Stimulated activated CD4-positive, alpha-beta T cell treated with anti-CD3 and anti-CD28 coated beads, TNF-alpha, amount 100 ng/mL, for 4 hours (primary cell): ENCODE measurements around the gene SRPK3.
"Not testable (repeated sequence)": the region's sequence is repeated elsewhere in the genome, so short reads cannot be mapped to it uniquely, and the experiment has no call there.

Source experiments
- DNase-seq, 3 experiments: peaks; one replicate each; pipeline ENCODE4 v3.0.0-alpha.2; 2020; ENCODE audit warnings: low read depth in 3 of 3

The SRPK3 gene

DNA sequence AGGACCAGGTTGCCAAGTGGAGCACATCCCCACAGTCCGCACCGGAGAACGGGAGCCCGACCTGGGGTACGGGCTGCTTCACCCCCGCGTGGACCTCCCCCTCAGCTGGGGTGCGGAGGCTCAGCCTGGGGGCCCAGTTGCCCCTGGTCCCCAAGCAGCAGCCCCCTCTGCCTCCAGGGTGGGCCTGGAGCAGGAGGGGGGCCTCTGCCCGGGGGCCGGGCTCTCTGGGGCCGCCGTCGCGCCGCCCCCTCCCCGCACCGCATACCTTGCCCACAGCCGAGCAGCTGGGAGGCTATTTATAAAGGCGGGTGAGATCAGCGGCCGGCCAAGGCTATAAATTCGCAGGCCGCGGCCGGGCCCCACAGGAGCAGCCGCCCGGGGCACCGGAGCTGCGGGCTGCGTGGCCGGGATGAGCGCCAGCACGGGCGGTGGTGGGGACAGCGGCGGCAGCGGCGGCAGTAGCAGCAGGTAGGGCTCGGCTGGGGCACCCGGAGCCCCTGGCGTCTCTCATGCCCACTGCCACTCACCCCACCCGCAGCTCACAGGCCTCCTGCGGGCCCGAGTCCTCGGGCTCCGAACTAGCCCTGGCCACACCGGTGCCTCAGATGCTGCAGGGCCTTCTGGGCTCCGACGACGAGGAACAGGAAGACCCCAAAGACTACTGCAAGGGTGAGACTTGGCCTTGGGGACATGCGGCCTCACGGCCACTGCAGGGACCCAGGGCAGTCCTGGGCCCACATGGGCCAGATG lies at the start of gene SRPK3:
Gene SRPK3 (plus strand): TSS at position 364 of the 750 bp plus-strand sequence. CDS start 46 bp downstream, at position 410.
- DNase-seq = no peak

DNA sequence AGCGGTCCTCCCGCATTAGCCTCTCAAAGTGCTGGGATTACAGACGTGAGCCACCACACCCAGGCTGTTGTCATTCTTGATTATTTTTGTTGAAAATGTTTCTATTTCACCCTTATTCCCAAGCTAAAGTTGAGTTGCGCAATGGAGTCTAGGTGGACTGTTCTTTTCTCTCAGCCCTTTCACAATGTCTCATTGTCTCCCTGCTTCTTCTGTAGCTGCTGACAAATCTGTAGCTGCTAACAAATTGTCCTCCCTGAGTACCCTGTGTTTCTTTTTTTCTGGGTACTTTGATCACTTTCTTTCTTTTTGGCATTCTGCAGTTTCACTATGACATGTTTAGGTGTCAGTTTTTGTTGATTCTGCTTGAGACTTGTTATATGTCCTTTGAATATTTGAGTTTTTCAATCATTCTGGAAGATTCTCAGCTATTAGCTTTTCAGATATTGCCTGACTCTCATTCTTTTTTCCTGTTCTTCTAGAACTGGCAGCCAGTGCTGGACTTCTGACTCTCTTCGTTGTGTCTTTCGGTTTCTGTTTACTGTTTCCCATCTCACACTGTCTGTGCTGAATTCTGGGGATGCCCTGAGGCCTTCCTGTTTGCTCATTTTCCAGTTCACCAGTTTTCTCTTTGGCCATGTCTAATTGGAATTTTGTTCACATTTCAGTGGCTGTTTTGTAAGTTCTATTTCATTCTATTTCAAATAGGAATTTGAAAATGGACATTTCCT lies 49.6 kb upstream of the SRPK3 start:
- DNase-seq = no peak

GRCh38 chrX:153731845-153732215 lies 49.0 kb upstream of the SRPK3 start:
- DNase-seq = no peak

GRCh38 chrX:153732401-153732800 lies 48.4 kb upstream of the SRPK3 start:
- DNase-seq = no peak

GRCh38 chrX:153733651-153734240 lies 47.1 kb upstream of the SRPK3 start:
- DNase-seq = no peak

GRCh38 chrX:153734871-153735270 lies 46.0 kb upstream of the SRPK3 start:
- no peak for DNase-seq

DNA sequence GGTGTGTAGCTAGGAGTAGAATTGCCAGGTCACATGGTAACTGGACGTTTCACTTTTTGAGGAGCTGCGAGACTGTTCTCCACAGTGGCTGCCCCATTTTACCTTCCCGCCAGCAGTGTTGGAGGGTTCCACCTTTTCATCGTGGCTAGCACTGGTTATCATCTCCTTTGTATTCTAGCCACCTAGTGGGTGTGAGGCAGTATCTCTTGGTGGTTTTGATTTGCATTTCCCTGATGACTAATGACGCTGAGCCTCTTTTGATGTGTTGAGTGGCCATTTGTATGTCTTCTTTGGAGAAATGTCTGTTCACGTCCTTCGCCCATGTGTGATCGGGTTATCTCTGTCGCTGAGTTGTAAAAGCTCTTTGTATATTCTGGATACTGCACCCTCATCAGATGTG lies 45.6 kb upstream of the SRPK3 start:
- no peak for DNase-seq

GRCh38 chrX:153736071-153736820 lies 44.6 kb upstream of the SRPK3 start:
- DNase-seq = no peak

DNA sequence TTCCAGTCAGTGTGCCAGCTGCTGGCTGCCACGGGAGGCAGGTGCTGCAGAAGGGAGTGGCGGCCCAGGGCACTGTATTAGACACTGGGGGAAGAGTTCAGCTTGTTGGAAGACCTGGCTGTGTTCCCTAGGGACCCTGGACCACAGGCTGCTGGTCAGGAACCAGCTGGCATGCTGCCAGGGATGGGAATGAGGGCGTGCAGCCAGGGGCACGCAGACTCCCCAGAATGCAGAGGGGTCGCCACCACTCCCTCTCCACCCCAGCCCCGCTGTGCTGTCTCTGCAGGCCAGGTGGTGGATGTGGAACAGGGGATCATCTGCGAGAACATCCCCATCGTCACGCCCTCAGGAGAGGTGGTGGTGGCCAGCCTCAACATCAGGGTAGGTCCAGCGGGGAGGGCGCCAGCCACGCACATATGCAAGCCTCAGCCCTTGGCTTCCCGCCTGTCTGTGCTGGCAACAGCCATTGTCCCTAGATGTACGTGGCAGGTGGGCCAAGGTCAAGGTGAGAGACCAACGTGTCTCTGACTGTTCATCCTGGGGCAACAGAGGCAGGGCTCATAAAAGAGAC lies 43.9 kb upstream of the SRPK3 start:
- DNase-seq = no peak

- no peak for DNase-seq
Measured at GRCh38 chrX:153738056-153738605, 42.7 kb upstream of the SRPK3 start.

- DNase-seq = no peak
Measured at GRCh38 chrX:153739754-153740486, 40.9 kb upstream of the SRPK3 start.

- DNase-seq = no peak
Measured at GRCh38 chrX:153740631-153741222, 40.1 kb upstream of the SRPK3 start.

DNA sequence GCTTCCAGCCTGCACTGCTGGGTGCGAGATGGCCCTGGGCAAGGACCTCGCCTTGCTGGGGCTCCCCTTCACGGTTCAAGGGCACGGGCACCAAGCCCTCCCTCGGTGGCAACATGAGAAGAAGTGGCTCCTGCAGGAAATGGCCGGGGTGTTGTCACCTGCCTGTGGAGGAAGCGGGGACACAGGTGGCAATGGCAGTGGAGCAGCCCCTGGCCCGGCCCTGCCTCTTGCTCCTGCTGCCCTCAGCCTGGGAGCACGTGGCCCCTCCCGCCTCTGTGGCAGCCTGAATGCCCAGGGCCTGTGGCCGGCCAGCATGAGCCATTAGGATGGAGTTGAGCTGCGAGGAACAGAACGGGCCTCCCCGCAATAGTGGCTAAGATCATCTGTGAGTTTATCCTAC lies 39.4 kb upstream of the SRPK3 start:
- no peak for DNase-seq

- not testable (repeated sequence) for DNase-seq
Measured at GRCh38 chrX:153742111-153742510, 38.7 kb upstream of the SRPK3 start.

- DNase-seq = not testable (repeated sequence)
Measured at GRCh38 chrX:153742796-153743467, 37.9 kb upstream of the SRPK3 start.

- DNase-seq = not testable (repeated sequence)
Measured at GRCh38 chrX:153743468-153744209, 37.2 kb upstream of the SRPK3 start.

DNA sequence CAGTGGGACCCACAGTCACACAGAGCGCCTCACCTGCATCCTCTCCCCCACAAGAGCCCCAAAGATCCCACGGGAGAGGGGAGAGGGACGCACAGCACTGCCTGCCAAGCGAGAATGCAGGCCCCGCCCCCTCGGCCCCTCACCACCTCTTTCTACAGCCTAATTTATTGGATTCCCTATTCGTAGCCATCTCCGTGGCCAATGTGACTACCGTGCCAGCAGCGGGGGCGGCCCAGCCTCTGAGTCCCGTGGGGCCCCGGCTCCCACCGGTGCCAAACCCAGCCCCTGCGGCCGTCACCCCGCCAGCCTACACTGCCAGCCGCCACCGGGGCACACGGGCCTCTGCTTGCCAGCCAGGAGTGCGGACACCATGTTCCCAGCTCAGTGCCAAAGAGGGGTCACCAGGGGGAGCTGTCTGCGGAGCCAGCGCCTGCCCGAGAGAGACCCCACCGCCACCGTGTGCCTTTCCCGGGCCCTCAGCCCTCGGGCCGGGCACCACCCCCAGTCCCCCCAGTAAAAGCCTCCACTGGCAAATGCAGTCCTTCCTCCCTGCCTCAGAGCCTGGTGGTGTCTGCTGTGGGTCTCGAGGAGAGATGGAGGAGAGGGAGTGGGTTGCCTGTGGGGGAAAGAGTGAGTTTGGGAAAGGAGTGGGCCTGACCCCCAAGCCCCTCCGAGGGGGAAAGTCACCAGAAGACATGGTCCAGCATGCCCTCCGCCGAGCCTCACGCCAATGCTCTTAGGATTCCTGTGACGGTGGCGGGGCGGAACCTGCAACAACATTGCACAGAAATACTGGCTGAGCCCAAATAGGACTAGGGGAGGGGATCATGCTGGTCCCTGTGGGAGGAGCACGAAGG lies 36.4 kb upstream of the SRPK3 start:
- DNase-seq = no peak

DNA sequence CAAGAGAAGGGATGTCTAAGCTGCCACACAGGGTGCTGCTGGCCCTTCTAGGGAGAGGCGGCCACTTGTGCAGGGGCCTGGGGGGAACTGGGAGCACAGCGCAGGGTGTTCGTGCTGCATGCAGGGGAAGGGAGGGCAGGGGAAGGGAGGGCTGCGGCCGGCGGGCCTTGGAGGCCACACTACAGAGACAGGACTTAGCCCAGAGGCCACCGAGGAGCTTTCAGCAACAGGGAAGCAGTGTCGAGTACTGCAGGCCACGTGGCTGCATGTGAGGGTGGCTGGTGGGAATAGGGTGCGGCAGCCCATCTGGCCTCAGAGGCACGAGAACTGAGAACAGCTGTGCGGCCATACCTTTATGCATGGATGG lies 35.8 kb upstream of the SRPK3 start:
- DNase-seq = not testable (repeated sequence)
